DOHH2 (cell line): Measurements from ENCODE around the gene OLFM1.

Experiments used
- H3F3A ChIP-seq: fragments of 200-600 bp; sonication (generic), shearing (Covaris generic); 2 replicates; pipeline ENCODE4 v1.6.0; 2016; ENCODE audit warnings: antibody characterized with exemption, mild to moderate bottlenecking; ENCODE audit not compliant: control insufficient read depth, insufficient read depth
- H3K27ac ChIP-seq: fragments of 200-600 bp; sonication (generic); 2 replicates; pipeline ENCODE4 v1.5.1; 2014; ENCODE audit warnings: low read depth, mild to moderate bottlenecking, low read length, moderate library complexity
- H3K27me3 ChIP-seq: fragments of 200-600 bp; sonication (generic); 2 replicates; pipeline ENCODE4 v1.6.1; 2014; ENCODE audit warnings: mild to moderate bottlenecking, low read length, mixed read lengths; ENCODE audit not compliant: control insufficient read depth
- H3K36me3 ChIP-seq: fragments of 200-600 bp; sonication (generic); 2 replicates; pipeline ENCODE4 v1.6.1; 2014; ENCODE audit warnings: mild to moderate bottlenecking, low read length, moderate library complexity, mixed read lengths; ENCODE audit not compliant: control insufficient read depth
- H3K4me1 ChIP-seq: fragments of 200-600 bp; sonication (generic); 2 replicates; pipeline ENCODE4 v1.6.1; 2014; ENCODE audit warnings: mild to moderate bottlenecking, low read length, mixed read lengths; ENCODE audit not compliant: control insufficient read depth
- H3K4me2 ChIP-seq: fragments of 200-600 bp; sonication (generic); 2 replicates; pipeline ENCODE4 v1.6.0; 2014; ENCODE audit warnings: mild to moderate bottlenecking, low read length, moderate library complexity
- H3K4me3 ChIP-seq: fragments of 200-600 bp; sonication (generic); 2 replicates; pipeline ENCODE4 v1.5.1; 2014; ENCODE audit warnings: mild to moderate bottlenecking, low read length, mixed read lengths
- H3K79me2 ChIP-seq: fragments of 200-600 bp; sonication (generic); 2 replicates; pipeline ENCODE4 v1.6.1; 2014; ENCODE audit warnings: mild to moderate bottlenecking, low read length, mixed read lengths; ENCODE audit not compliant: control insufficient read depth
- H3K9me2 ChIP-seq: fragments of 200-600 bp; sonication (generic); replicated peaks from 2 replicates; pipeline ENCODE4 v1.6.1; 2014; ENCODE audit warnings: mild to moderate bottlenecking, low read length, mixed read lengths; ENCODE audit not compliant: control insufficient read depth
- H3K9me3 ChIP-seq: fragments of 200-600 bp; sonication (generic); 2 replicates; pipeline ENCODE4 v1.6.1; 2014; ENCODE audit warnings: antibody characterized with exemption, low read length, mixed read lengths; ENCODE audit not compliant: control insufficient read depth, insufficient read depth
- H4K20me1 ChIP-seq: fragments of 200-600 bp; sonication (generic); 2 replicates; pipeline ENCODE4 v1.6.0; 2014; ENCODE audit warnings: low read depth, mild to moderate bottlenecking, antibody characterized with exemption, low read length, moderate library complexity; ENCODE audit not compliant: control insufficient read depth, insufficient read depth
- CTCF ChIP-seq: fragments of 200-600 bp; sonication (generic); IDR thresholded peaks from one replicate; pipeline ENCODE4 v1.5.1; 2014; ENCODE audit warnings: antibody characterized with exemption, mild to moderate bottlenecking, low read depth, low read length; ENCODE audit not compliant: poor library complexity, severe bottlenecking
- EZH2phosphoT487 ChIP-seq: fragments of 200-600 bp; sonication (generic); IDR thresholded peaks from 2 replicates; pipeline ENCODE4 v1.6.1; 2017; ENCODE audit warnings: borderline replicate concordance, mild to moderate bottlenecking, antibody characterized with exemption, low read length, moderate library complexity, mixed read lengths

The OLFM1 gene

GRCh38 chr9:135075234-135076142 lies 12.0 kb upstream of the OLFM1 start:
- H3K36me3 ChIP-seq, result no peaks in the 10 kb centered on the region
- H3K9me2 ChIP-seq, result no peaks in the 10 kb centered on the region
- H3K27me3 ChIP-seq, result no peaks in the 10 kb centered on the region
- no peaks in the 10 kb centered on the region for H3K79me2 ChIP-seq
- H4K20me1 ChIP-seq, result no peaks in the 10 kb centered on the region
- H3K4me3 ChIP-seq, result no peak overlapping the region
- no peak overlapping the region for H3K4me2 ChIP-seq
- TF ChIP-seq CTCF, result no peak
- TF ChIP-seq EZH2phosphoT487, result no peak
- no peaks in the 10 kb centered on the region for H3K4me1 ChIP-seq
- H3F3A ChIP-seq, result no peaks in the 10 kb centered on the region
- no peak overlapping the region for H3K27ac ChIP-seq
- no peaks in the 10 kb centered on the region for H3K9me3 ChIP-seq

GRCh38 chr9:135076143-135076875 lies 11.2 kb upstream of the OLFM1 start:
- no peak for TF ChIP-seq CTCF
- TF ChIP-seq EZH2phosphoT487, result no peak
- Histone ChIP-seq H4K20me1 (no peaks in the 10 kb centered on the region), H3K9me3 (no peaks in the 10 kb centered on the region), H3K36me3 (no peaks in the 10 kb centered on the region), H3K9me2 (no peaks in the 10 kb centered on the region), H3K4me2 (no peak overlapping the region), H3K4me1 (no peaks in the 10 kb centered on the region), H3K27me3 (no peaks in the 10 kb centered on the region), H3K27ac (no peak overlapping the region), H3F3A (no peaks in the 10 kb centered on the region), H3K4me3 (no peak overlapping the region), H3K79me2 (no peaks in the 10 kb centered on the region)

- H3K4me1 ChIP-seq, result no peaks in the 10 kb centered on the region
- TF ChIP-seq CTCF, result no peak
- TF ChIP-seq EZH2phosphoT487, result no peak
- no peak overlapping the region for H3K4me3 ChIP-seq
- no peak overlapping the region for H3K27ac ChIP-seq
- H3K9me3 ChIP-seq, result no peaks in the 10 kb centered on the region
- H4K20me1 ChIP-seq, result no peaks in the 10 kb centered on the region
- no peaks in the 10 kb centered on the region for H3K27me3 ChIP-seq
- no peak overlapping the region for H3K4me2 ChIP-seq
- H3F3A ChIP-seq, result no peaks in the 10 kb centered on the region
- H3K36me3 ChIP-seq, result no peaks in the 10 kb centered on the region
- H3K9me2 ChIP-seq, result no peaks in the 10 kb centered on the region
- H3K79me2 ChIP-seq, result no peaks in the 10 kb centered on the region
These were observed 10.5 kb upstream of the OLFM1 start for GRCh38 chr9:135076876-135077430.
